HepG2 (cell line): ENCODE results near the gene FAM199X. TPM values are rescaled to one million over a fixed set of nuclear protein-coding genes. Genes with fewer than 3 reads are reported as not detected.

Source experiments
- CBX2 ChIP-seq, 2 experiments: fragments of 200-600 bp in 1 of 2; sonication (generic); formaldehyde crosslinking in 1 of 2; IDR thresholded peaks; 2 replicates each; pipeline versions ENCODE4 v1.7.0 to v1.8.1; 2018 to 2022; ENCODE audit warnings: low read depth in 2 of 2, low read length in 1 of 2, mild to moderate bottlenecking in 1 of 2, missing genetic modification reagents in 1 of 2
- FOXK1 ChIP-seq: sonication (generic); formaldehyde crosslinking; IDR thresholded peaks from 2 replicates; pipeline ENCODE4 v1.4.0; 2020; ENCODE audit warnings: low read depth, missing genetic modification reagents, borderline replicate concordance
- GZF1 ChIP-seq: sonication (generic); formaldehyde crosslinking; IDR thresholded peaks from 2 replicates; pipeline ENCODE4 v1.5.1; 2020; ENCODE audit warnings: mild to moderate bottlenecking, missing genetic modification reagents
- HDAC1 ChIP-seq: sonication (generic); formaldehyde crosslinking; IDR thresholded peaks from 2 replicates; pipeline ENCODE4 v1.5.1; 2020; ENCODE audit warnings: mild to moderate bottlenecking, missing genetic modification reagents
- HMG20A ChIP-seq: IDR thresholded peaks from 2 replicates; pipeline ENCODE4 v1.6.1; 2016; ENCODE audit warnings: borderline replicate concordance
- KDM5A ChIP-seq: fragments of 200-600 bp; sonication (generic); IDR thresholded peaks from 2 replicates; pipeline ENCODE4 v1.7.0; 2018; ENCODE audit warnings: antibody characterized with exemption, mild to moderate bottlenecking, low read length, borderline replicate concordance
- MTF1 ChIP-seq: sonication (generic); formaldehyde crosslinking; IDR thresholded peaks from 2 replicates; pipeline ENCODE4 v1.5.0; 2020; ENCODE audit warnings: missing genetic modification reagents
- NCOA1 ChIP-seq: sonication (generic); formaldehyde crosslinking; IDR thresholded peaks from 2 replicates; pipeline ENCODE4 v1.9.0; 2021; ENCODE audit warnings: missing genetic modification reagents
- NR2F6 ChIP-seq, 2 experiments: IDR thresholded peaks; 2 replicates each; pipeline ENCODE4 v1.6.1; 2016; ENCODE audit warnings: antibody characterized with exemption in 1 of 2, mild to moderate bottlenecking in 1 of 2
- PITX1 ChIP-seq: sonication (generic); formaldehyde crosslinking; IDR thresholded peaks from 2 replicates; pipeline ENCODE4 v1.5.1; 2020; ENCODE audit warnings: mild to moderate bottlenecking, missing genetic modification reagents
- TBX2 ChIP-seq: sonication (generic); formaldehyde crosslinking; IDR thresholded peaks from 2 replicates; pipeline ENCODE4 v1.5.0; 2020; ENCODE audit warnings: missing genetic modification reagents, mild to moderate bottlenecking, borderline replicate concordance
- TGIF2 ChIP-seq: IDR thresholded peaks from 2 replicates; pipeline ENCODE4 v1.6.1; 2016; ENCODE audit warnings: control low read depth, missing compliant biosample characterization
- ZBTB42 ChIP-seq: sonication (generic); formaldehyde crosslinking; IDR thresholded peaks from 2 replicates; pipeline ENCODE4 v1.5.0; 2020; ENCODE audit warnings: mild to moderate bottlenecking, missing genetic modification reagents
- ZNF10 ChIP-seq: sonication (generic); formaldehyde crosslinking; IDR thresholded peaks from 2 replicates; pipeline ENCODE4 v1.4.0; 2020; ENCODE audit warnings: mild to moderate bottlenecking, low read depth, missing genetic modification reagents, borderline replicate concordance
- ZNF563 ChIP-seq: sonication (generic); formaldehyde crosslinking; IDR thresholded peaks from 2 replicates; pipeline ENCODE4 v1.8.0; 2022; ENCODE audit warnings: mild to moderate bottlenecking, moderate library complexity, missing genetic modification reagents
- ZNF776 ChIP-seq: sonication (generic); formaldehyde crosslinking; IDR thresholded peaks from 2 replicates; pipeline ENCODE4 v1.4.0; 2020; ENCODE audit warnings: mild to moderate bottlenecking, missing genetic modification reagents
- ZNF83 ChIP-seq: sonication (generic); formaldehyde crosslinking; IDR thresholded peaks from 2 replicates; pipeline ENCODE4 v1.4.0; 2020; ENCODE audit warnings: missing genetic modification reagents, mild to moderate bottlenecking, borderline replicate concordance
- ZSCAN21 ChIP-seq: sonication (generic); formaldehyde crosslinking; IDR thresholded peaks from 2 replicates; pipeline ENCODE4 v1.8.0; 2022; ENCODE audit warnings: mild to moderate bottlenecking, missing genetic modification reagents, moderate library complexity, borderline replicate concordance
- polyA plus RNA-seq, 8 experiments: library from polyadenylated mRNA; depleted of rRNA in 3 of 8; stranded (reverse) in 7 of 8; unstranded in 1 of 8; fragments of >200 nt; fragmentation: Illumina TruSeq in 4 of 8; extraction: Trizol in 4 of 8; gene quantifications; 2 replicates each; pipeline versions ENCODE4 v1.2.1 to v1.2.3, GENCODE V29; 2011 to 2016; ENCODE audit warnings: low read depth in 4 of 8, missing spikeins in 1 of 8, mixed read lengths in 1 of 8; ENCODE audit not compliant: insufficient read depth in 1 of 8
- total RNA-seq, 5 experiments: library from RNA; depleted of rRNA; stranded (reverse); fragments of >200 nt; fragmentation: Illumina TruSeq; extraction: Trizol; gene quantifications; 2 replicates each; pipeline ENCODE4 v1.2.3, GENCODE V29; 2016; ENCODE audit warnings: low read depth in 1 of 5
- TF ChIP-seq, protein P1 (sequence below), 2 experiments: sonication (generic) in 1 of 2; formaldehyde crosslinking in 1 of 2; IDR thresholded peaks; 2 replicates each; pipeline versions ENCODE4 v1.6.1 to v1.9.0; 2014 to 2022; ENCODE audit warnings: antibody characterized with exemption in 1 of 2, borderline replicate concordance in 1 of 2, inconsistent platforms in 1 of 2, low read depth in 1 of 2, missing genetic modification reagents in 1 of 2
- TF ChIP-seq, protein P2 (sequence below): sonication (generic); formaldehyde crosslinking; IDR thresholded peaks from 2 replicates; pipeline ENCODE4 v1.8.1; 2023; ENCODE audit warnings: mild to moderate bottlenecking, missing genetic modification reagents, borderline replicate concordance
- TF ChIP-seq, protein P3 (sequence below): sonication (generic); formaldehyde crosslinking; conservative IDR thresholded peaks from 2 replicates; pipeline ENCODE4 v1.8.1; 2023; ENCODE audit warnings: missing genetic modification reagents

The FAM199X gene
- total and polyA plus RNA-seq, 2 of the 13 experiments (the other 11 are each of a cell fraction or from before 2014, with no cell fraction given) = 5.1 to 18.0 TPM

DNA sequence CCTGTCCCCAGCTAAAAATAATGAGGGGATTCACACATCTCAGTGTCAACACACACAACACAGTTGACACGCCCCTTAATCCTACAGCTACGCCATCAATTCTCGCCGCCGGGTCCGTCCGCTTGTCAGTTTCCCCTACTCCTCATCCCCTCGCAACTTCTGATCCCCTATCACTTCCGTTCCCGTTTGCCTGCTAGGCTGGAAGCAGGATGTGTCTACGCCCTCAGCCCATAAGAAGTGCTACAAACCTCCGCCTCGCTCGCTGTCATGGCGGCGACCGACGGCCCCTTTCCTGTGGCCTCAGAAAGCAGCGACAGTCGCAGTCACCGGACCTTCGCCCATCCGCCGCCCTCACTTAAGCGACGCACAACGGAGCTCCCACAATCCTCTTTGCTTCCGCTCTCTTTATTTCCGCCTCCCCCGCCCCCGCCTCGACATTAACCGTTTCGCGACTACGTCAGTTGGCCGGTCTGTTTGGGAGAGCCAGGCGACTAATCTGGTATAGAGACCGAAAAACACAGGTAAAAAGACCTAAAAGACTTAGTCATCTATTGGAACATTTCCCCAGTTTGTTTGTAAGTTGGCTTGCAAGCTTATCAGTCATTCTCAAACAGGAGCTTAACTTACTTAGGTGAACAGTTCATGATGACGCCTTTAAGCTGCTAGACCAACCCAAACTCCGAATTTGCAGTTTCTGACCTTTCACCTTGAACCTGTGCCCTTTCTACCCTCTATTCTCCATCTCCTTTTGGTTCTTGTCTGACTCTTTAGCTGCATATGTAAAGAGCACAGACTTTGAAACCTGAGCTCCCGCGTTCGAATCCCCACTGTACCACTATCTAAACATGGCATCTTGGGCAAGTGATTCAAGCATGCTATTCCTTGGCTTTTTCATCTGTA lies 9.4 kb upstream of the FAM199X start, which contains the start of gene SLC25A53 (continued):
- TF ChIP-seq CBX2 (IDR thresholded peaks at IDR 0.05; ENCODE audit: low read depth, low read length) (no peak), CBX2 (CRISPR knock-in tag; IDR thresholded peaks at IDR 0.05; ENCODE audit: low read depth) (no peak), ZNF776 (CRISPR knock-in tag) (no peak), HMG20A (no peak), ZBTB42 (CRISPR knock-in tag) (no peak), ZNF83 (CRISPR knock-in tag) (no peak), MTF1 (CRISPR knock-in tag) (no peak), GZF1 (CRISPR knock-in tag) (no peak), PITX1 (peak; percentile 63; the same call in 1 of the 2 replicates), KDM5A (peak; percentile 94), ZNF10 (CRISPR knock-in tag) (no peak), ZNF563 (CRISPR knock-in tag) (peak; percentile 70; the same call in 1 of the 2 replicates), TBX2 (CRISPR knock-in tag) (peak; percentile 54; the same call in 1 of the 2 replicates), TGIF2 (CRISPR knock-in tag) (no peak), ZSCAN21 (0 out of 2 replicates have a peak, but pooled peaks have one; percentile 56), FOXK1 (CRISPR knock-in tag) (peak; percentile 37; the same call in 1 of the 2 replicates), HDAC1 (CRISPR knock-in tag) (peak; percentile 75), NCOA1 (CRISPR knock-in tag) (no peak), NR2F6 (IDR thresholded peaks at IDR 0.05) (peak; percentile 67), NR2F6 (CRISPR knock-in tag; IDR thresholded peaks at IDR 0.05) (0 out of 2 replicates have a peak, but pooled peaks have one; percentile 22)
- TF ChIP-seq, protein P1, sequence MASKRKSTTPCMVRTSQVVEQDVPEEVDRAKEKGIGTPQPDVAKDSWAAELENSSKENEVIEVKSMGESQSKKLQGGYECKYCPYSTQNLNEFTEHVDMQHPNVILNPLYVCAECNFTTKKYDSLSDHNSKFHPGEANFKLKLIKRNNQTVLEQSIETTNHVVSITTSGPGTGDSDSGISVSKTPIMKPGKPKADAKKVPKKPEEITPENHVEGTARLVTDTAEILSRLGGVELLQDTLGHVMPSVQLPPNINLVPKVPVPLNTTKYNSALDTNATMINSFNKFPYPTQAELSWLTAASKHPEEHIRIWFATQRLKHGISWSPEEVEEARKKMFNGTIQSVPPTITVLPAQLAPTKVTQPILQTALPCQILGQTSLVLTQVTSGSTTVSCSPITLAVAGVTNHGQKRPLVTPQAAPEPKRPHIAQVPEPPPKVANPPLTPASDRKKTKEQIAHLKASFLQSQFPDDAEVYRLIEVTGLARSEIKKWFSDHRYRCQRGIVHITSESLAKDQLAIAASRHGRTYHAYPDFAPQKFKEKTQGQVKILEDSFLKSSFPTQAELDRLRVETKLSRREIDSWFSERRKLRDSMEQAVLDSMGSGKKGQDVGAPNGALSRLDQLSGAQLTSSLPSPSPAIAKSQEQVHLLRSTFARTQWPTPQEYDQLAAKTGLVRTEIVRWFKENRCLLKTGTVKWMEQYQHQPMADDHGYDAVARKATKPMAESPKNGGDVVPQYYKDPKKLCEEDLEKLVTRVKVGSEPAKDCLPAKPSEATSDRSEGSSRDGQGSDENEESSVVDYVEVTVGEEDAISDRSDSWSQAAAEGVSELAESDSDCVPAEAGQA (IDR thresholded peaks at IDR 0.05; ENCODE audit: low read depth) = peak; percentile 80
- TF ChIP-seq, protein P1 (CRISPR knock-in tag; IDR thresholded peaks at IDR 0.05; ENCODE audit: borderline replicate concordance) = no peak
- TF ChIP-seq, protein P2, sequence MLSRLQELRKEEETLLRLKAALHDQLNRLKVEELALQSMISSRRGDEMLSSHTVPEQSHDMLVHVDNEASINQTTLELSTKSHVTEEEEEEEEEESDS (CRISPR knock-in tag) = no peak
- TF ChIP-seq, protein P3, sequence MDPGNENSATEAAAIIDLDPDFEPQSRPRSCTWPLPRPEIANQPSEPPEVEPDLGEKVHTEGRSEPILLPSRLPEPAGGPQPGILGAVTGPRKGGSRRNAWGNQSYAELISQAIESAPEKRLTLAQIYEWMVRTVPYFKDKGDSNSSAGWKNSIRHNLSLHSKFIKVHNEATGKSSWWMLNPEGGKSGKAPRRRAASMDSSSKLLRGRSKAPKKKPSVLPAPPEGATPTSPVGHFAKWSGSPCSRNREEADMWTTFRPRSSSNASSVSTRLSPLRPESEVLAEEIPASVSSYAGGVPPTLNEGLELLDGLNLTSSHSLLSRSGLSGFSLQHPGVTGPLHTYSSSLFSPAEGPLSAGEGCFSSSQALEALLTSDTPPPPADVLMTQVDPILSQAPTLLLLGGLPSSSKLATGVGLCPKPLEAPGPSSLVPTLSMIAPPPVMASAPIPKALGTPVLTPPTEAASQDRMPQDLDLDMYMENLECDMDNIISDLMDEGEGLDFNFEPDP = 0 out of 2 replicates have a peak, but pooled peaks have one; percentile 64
